Colonic mucosa (tissue), 4 donors: ENCODE measurements around the gene MACROD1. TPM values are rescaled to one million over a fixed set of nuclear protein-coding genes. Genes with fewer than 3 reads are reported as not detected.

ENCODE experiments used
- DNase-seq: peaks from one replicate; pipeline ENCODE4 v3.0.0-alpha.2; 2020
- H3K27ac ChIP-seq: fragments of 200-600 bp; one replicate; pipeline ENCODE4 v1.8.0; 2021
- H3K27me3 ChIP-seq: fragments of 200-600 bp; one replicate; pipeline ENCODE4 v1.8.0; 2021
- H3K36me3 ChIP-seq: fragments of 200-600 bp; one replicate; pipeline ENCODE4 v1.8.0; 2021
- H3K4me1 ChIP-seq: fragments of 200-600 bp; one replicate; pipeline ENCODE4 v1.8.0; 2021; ENCODE audit warnings: mild to moderate bottlenecking
- H3K4me3 ChIP-seq: fragments of 200-600 bp; one replicate; pipeline ENCODE4 v1.8.0; 2021
- H3K9ac ChIP-seq, 2 donors: one replicate each; pipeline ENCODE4 v1.7.0; 2013; ENCODE audit warnings: control low read depth in 2 of 2, low read depth in 2 of 2, low read length in 2 of 2
- H3K9me3 ChIP-seq: fragments of 200-600 bp; one replicate; pipeline ENCODE4 v1.8.0; 2021
- intact Hi-C: fragments of 100-400 bp; cut with DNase I; formaldehyde crosslinking; loops from one replicate; pipeline ENCODE4 v1.14.1; 2022
- total RNA-seq, 2 donors: library from RNA; stranded (reverse); fragmentation: NEBNext Ultra II Directional in 1 of 2; extraction: Animal tissue kit (Norgen Biotek cat#: 25700) in 1 of 2; gene quantifications; one replicate each; pipeline ENCODE4 v1.2.1, GENCODE V29; 2021
- TF ChIP-seq, protein P1 (sequence below): fragments of 200-600 bp; IDR thresholded peaks from one replicate; pipeline ENCODE4 v1.8.0; 2022; ENCODE audit warnings: antibody characterized with exemption, mild to moderate bottlenecking
- donor health status: healthy.
- donor health status: DM: no; HTN: no; CAD: no.
- donor health status: DM: no; HTN: no; CAD: no.

Gene MACROD1
- total RNA-seq, 2 donors from 2014 or later: 18.6 to 22.9 TPM

DNA sequence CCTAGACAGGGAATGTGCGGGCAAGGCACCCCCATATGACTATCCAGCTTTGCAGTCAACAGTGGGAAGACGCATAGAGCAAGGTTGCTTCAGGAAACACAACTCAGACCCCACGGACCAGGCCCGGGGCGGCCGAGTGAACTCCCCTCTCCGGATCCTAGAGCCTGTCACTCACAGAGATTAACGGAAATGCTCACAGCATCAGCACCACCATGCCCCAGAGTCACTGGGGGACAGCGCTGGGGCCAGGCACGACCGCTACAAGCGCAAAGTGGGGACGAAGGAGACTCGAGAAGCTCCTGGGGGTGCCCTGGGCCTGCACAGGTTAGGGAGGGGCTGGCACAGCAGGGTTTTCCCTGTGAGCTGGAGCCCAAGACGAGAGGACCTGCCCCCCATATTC lies 15.9 kb downstream of the MACROD1 start:
- Histone ChIP-seq H3K4me3 (no peak overlapping the region), H3K36me3 (no peaks in the 10 kb centered on the region), H3K9me3 (no peaks in the 10 kb centered on the region), H3K9ac (no peak overlapping the region), H3K27ac (no peak overlapping the region), H3K27me3 (no peaks in the 10 kb centered on the region), H3K4me1 (no peaks in the 10 kb centered on the region)
- intact Hi-C loops: no loop called here
- DNase-seq: no peak
- TF ChIP-seq, protein P1, sequence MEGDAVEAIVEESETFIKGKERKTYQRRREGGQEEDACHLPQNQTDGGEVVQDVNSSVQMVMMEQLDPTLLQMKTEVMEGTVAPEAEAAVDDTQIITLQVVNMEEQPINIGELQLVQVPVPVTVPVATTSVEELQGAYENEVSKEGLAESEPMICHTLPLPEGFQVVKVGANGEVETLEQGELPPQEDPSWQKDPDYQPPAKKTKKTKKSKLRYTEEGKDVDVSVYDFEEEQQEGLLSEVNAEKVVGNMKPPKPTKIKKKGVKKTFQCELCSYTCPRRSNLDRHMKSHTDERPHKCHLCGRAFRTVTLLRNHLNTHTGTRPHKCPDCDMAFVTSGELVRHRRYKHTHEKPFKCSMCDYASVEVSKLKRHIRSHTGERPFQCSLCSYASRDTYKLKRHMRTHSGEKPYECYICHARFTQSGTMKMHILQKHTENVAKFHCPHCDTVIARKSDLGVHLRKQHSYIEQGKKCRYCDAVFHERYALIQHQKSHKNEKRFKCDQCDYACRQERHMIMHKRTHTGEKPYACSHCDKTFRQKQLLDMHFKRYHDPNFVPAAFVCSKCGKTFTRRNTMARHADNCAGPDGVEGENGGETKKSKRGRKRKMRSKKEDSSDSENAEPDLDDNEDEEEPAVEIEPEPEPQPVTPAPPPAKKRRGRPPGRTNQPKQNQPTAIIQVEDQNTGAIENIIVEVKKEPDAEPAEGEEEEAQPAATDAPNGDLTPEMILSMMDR: no peak

DNA sequence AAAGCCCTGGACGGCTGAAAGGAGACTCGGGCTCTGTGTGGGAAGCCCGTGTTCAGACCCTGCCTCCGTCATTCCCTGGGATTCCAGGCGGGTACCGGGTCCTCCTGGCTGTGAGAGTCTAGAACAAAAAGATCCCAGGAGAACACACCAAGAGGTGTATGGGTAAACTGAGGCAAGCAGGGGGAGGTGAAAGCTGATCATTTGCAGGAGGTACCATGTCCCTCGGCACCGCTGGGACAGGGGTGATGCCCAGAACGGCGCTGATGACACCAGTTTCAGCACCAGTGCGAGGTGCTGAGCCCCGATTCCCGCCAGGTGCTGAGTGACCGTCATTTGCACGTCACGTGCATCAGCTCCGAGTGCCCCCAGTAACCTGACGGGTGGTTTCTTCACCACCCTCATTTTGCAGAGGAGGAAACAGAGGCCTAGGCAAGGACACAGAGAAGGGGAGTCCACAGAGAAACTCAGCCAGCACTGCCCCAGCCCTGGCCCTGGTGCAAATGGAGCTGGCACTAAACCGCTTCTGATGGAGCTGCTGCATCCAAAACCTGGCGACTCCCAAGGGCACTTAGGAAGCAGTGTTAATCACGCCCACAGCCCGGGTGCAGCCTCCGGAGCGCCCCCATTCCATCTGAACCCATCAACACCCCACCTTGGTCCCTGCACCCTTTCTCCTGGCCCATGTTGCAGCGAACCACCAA lies 16.8 kb downstream of the MACROD1 start:
- H3K36me3 ChIP-seq: no peaks in the 10 kb centered on the region
- H3K9me3 ChIP-seq: no peaks in the 10 kb centered on the region
- H3K9ac ChIP-seq: no peak overlapping the region
- no peaks in the 10 kb centered on the region for H3K4me1 ChIP-seq
- DNase-seq: no peak
- TF ChIP-seq, protein P1: peak; percentile 14
- no peaks in the 10 kb centered on the region for H3K27me3 ChIP-seq
- H3K27ac ChIP-seq: no peak overlapping the region
- intact Hi-C loops: loop anchor here (1.0 to 10.0 kb wide), 2 partner anchors 149 to 314 kb away; partner anchors contain the start of gene MARK2
- no peak overlapping the region for H3K4me3 ChIP-seq

DNA sequence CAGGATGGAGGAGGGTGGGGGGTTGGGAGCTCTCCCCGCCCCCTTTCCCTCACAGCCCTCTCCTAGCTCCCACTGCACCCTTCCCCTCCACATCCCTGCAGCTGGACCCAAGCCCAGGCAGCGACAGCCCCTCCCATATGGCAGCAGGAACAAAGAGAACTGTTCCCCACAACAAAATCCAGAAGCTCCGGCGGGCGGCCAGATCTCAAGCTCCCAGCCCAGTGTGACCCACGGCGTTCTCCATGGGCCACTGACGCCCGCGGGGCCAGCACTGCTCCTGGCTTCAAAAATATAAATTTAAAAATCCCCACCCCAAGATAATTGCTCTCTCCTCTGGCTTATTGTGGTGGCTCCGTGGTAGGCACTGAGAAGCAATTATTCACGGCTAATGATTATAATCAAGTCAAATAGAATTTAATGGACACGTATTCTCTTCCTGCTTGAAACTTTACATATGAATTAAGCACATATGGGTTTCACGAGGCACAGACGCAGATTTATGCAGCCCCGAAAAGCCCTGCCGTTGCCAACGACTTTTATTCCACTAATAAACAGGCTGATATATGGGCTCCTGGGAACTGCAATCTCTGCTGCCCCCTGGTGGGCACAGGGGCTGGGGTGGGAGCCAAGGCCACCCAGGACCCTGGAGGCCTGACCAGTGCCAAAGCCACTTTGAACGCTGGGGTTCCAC lies 17.5 kb downstream of the MACROD1 start:
- no peaks in the 10 kb centered on the region for H3K36me3 ChIP-seq
- H3K4me3 ChIP-seq: no peak overlapping the region
- no peak overlapping the region for H3K9ac ChIP-seq
- H3K27ac ChIP-seq: no peak overlapping the region
- intact Hi-C loops: loop anchor here (1.0 to 10.0 kb wide), 2 partner anchors 148 to 314 kb away; partner anchors contain the start of gene MARK2
- no peaks in the 10 kb centered on the region for H3K27me3 ChIP-seq
- H3K9me3 ChIP-seq: no peaks in the 10 kb centered on the region
- TF ChIP-seq, protein P1: peak; percentile 89
- H3K4me1 ChIP-seq: no peaks in the 10 kb centered on the region
- DNase-seq: peak; percentile 72

DNA sequence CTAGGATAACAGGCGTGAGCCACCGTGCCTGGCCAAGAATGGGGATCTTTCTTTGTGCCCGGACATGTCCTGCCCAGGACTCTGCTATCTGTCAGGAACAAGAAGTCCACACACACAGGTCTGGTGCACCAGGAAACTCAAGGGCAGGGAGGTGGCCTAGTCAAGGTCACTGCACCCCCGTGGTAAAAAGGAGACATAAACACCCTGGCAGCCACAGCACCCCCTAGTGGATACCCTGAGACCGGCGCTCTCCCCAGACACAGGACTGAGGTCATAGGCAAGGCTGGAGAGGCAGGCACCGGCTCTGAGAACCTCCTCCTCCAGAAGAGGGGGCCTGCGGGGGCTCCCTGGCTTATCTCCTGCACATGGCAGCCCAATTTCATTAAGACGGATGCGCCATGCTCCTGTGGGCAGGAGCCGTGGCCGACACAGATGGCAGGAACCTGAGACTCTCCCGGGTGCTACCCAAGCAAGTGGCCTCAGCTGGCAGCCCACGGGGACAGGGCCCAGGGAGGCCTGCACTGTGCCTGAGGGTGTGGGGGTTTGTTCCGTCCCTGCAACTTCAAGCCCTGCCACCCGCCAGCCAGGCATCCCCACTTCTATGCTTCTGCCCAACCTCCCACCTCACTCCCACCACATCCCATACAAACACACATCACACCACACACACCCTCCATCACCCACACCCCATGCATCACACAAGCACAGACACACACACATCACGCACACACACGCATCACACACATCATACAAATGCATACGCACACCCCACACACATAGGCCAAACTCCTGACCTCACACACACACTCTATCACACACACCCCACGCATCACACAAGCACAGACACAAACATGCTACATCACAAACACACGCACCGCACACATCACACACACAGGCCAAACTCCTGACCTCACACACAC lies 19.6 kb downstream of the MACROD1 start:
- TF ChIP-seq, protein P1: peak; percentile 58
- Histone ChIP-seq H3K27me3 (no peaks in the 10 kb centered on the region), H3K27ac (no peak overlapping the region), H3K4me1 (no peaks in the 10 kb centered on the region), H3K9ac (no peak overlapping the region), H3K36me3 (no peaks in the 10 kb centered on the region), H3K9me3 (no peaks in the 10 kb centered on the region), H3K4me3 (no peak overlapping the region)
- peak; percentile 71 for DNase-seq
- intact Hi-C loops: loop anchor here (10.0 kb wide), 1 partner anchor 311 kb away; the partner anchor contains the start of gene MARK2
